SK-N-MC (cell line): ENCODE data around the gene CDCA7L.

ENCODE experiments used
- EZH2 ChIP-seq: fragments of 200-600 bp; sonication (generic); IDR thresholded peaks from one replicate; pipeline ENCODE4 v1.6.1; 2017; ENCODE audit warnings: antibody characterized with exemption
- POLR2AphosphoS5 ChIP-seq: IDR thresholded peaks from 2 replicates; pipeline ENCODE4 v1.6.1; 2012; ENCODE audit warnings: mild to moderate bottlenecking, low read depth, low read length, borderline replicate concordance

DNA sequence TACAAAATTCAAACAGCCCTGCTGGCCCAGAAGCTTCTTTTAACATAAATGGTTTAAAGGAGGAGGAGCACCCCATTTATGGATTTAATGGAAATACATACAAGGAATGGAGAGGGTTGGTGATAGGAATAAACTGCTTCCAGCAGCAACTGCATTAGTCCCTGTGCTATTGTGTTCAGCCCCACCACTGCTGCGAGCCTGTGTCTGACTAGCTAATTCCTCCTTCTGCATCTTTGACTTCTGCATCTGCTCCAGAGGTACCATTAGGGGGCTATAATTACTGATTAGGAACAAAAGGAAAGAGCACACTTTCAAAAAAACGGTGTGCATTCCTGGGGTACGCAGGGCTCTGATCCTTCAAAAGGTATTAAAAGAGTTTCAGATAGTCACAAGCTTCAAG, 24.8 kb downstream of the CDCA7L start:
- TF ChIP-seq POLR2AphosphoS5 (no peak), EZH2 (no peak)
